GM10248 (cell line): ENCODE data around the gene KLF13.
A peak's percentile ranks its signal among the peaks of the same experiment; 100 is the strongest.

Experiments used
- CTCF ChIA-PET: fragments of 300-600 bp; sonication (Branson Sonifier 250); formaldehyde crosslinking; extraction: SDS; loops from one replicate; lab custom pipeline; 2021; ENCODE audit warnings: antibody characterized with exemption; lab: Yijun Ruan, JAX
- POLR2A ChIA-PET: fragments of 350-650 bp; sonication (Branson Sonifier 250); formaldehyde crosslinking; extraction: SDS; loops from one replicate; lab custom pipeline; 2020; ENCODE audit warnings: antibody characterized with exemption; lab: Yijun Ruan, JAX
- DNase-seq: peaks from one replicate; pipeline ENCODE4 v3.0.0; 2012; ENCODE audit errors: extremely low spot score
- TF ChIP-seq, protein P1 (sequence below): IDR thresholded peaks from 2 replicates; pipeline ENCODE4 v1.5.1; 2012; ENCODE audit warnings: mild to moderate bottlenecking, low read depth; ENCODE audit errors: extremely low read depth, missing control alignments, control extremely low read depth

KLF13 gene

DNA sequence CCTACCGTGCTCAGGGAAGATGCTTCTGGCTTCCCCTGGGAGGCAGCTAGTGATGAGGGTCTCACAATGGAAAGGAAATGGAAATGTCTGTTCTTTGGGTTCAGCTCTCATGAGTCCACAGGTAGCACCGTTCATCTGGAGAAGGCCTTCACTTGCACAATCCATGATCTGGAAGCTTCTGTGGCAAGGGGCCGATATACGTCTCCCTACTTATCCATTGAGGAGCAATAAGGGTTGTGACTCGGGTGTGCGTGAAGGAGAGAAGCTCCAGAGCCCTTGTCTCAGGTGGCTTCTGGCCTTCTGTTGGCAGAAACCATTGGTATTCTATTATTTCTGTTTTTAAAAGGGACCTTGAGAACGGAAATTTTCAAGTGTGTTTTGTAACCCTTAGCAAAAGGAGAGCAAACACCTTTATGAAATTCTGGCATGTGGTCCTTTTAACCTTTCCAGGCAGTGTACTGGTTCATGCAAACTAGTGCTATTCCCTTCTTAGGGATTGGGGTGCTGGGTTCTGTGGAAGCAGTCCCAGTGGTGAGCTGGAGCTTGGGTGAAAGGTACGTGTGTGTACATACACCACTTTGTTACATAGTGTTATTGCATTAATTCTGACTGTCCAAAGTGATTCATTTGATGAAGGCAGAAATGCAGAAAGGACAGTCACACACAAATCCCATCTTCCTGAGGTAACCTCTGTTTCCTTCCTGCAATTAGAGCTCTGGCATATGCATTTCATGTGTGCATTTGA lies 32.5 kb downstream of the KLF13 start:
- CTCF ChIA-PET: interaction anchor here (1.4 to 6.5 kb wide), 4 partner anchors 12 to 144 kb away, joined by 5 to 37 read pairs (median 22); no protein-coding TSS in a partner anchor
- TF ChIP-seq, protein P1, sequence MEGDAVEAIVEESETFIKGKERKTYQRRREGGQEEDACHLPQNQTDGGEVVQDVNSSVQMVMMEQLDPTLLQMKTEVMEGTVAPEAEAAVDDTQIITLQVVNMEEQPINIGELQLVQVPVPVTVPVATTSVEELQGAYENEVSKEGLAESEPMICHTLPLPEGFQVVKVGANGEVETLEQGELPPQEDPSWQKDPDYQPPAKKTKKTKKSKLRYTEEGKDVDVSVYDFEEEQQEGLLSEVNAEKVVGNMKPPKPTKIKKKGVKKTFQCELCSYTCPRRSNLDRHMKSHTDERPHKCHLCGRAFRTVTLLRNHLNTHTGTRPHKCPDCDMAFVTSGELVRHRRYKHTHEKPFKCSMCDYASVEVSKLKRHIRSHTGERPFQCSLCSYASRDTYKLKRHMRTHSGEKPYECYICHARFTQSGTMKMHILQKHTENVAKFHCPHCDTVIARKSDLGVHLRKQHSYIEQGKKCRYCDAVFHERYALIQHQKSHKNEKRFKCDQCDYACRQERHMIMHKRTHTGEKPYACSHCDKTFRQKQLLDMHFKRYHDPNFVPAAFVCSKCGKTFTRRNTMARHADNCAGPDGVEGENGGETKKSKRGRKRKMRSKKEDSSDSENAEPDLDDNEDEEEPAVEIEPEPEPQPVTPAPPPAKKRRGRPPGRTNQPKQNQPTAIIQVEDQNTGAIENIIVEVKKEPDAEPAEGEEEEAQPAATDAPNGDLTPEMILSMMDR: no peak
- POLR2A ChIA-PET: interaction anchor here (0.6 kb wide), 1 partner anchor 129 kb away, joined by 5 read pairs; no protein-coding TSS in a partner anchor
- DNase-seq: no peak

DNA sequence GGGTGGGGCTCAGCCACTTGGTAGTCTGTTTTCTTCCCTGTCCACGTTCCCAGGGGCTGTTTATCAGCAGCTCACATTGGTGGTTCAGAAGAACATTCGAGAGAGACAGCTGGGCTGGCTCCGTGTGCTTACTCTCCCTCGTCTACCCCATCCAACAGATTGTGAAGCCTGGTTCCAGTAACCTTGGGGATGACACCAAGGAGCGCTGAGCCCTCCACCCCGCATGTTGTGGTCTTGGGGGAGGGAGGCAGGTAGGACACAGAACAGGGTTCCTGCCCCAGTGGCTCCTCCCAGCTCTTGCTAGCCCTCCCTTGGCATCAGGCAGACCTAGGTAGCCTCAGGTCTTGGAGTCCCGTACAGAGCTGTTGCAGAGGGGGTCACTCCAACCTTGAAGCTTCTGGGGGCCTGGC lies 33.1 kb downstream of the KLF13 start:
- ChIA-PET POLR2A (interaction anchor here (0.6 kb wide), 1 partner anchor 128 kb away, joined by 5 read pairs; no protein-coding TSS in a partner anchor), CTCF (interaction anchor here (1.1 to 6.5 kb wide), 5 partner anchors 13 to 145 kb away, joined by 3 to 37 read pairs (median 16); no protein-coding TSS in a partner anchor)
- DNase-seq: no peak
- TF ChIP-seq, protein P1: no peak

DNA sequence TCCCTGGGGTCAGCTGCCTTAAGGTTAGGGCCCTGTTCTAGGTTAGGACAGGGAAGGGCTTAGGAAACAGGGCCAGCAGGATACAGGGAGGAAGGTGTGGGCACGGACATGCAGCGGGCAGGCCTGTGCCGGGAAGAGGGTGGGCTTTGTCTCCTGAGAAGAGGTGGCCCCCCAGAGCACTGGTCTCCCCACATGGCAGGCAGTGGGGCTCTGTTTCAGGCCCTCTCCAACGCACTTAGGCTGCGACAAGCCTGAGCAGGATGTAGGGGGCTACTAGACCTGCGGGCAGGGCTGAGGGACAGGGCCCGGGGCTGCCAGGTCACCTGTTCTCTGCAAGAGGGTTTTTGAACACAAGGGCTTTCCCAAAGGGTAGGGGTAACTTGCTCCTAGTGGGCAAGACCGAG lies 33.5 kb downstream of the KLF13 start:
- POLR2A ChIA-PET: no interaction called here
- TF ChIP-seq, protein P1: no peak

DNA sequence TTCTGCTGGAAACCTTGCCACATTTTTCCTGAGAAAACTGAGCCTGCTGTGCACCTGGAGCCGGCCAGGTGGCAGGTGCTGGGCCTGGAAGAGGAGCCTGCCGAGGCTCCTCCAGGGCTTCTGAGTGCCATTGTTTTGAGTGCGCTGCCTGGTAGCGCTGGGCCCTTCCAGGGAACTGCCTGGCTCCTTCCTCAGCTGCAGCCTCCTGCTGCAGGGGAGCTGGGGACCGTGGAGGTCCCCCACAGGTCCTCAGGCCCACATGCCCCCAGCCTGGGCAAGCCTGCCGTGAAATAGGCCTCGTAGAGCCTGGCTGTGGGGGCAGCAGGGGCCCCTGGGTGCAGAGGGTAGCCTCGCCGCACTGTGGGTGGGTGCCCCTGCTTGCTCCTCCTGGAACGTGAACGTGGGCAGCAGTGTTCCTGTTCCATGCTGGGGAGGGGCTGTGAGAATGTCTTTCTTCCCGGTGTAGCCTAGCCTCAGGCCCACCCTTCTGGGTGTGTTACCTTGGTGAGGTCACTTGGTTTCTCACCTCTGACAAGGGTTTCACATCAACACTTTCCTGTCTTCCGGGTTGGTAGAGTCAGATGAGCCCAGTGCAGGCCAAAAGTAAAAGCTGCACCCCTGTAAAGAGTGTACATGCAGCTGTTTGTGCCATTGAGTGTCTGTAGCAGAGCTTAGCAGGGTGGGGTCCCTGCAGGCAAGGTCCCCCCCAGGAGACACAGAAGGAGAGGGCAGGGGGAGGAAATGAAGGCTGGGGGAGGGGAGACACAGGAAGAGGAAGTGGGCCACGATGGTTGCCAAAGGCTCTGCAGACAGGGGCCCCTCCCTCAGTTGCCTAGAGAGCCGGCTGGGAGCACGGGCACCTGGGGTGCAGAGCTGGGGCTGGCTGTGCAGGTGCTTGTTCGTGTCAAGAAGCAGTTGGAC lies 34.5 kb downstream of the KLF13 start:
- TF ChIP-seq, protein P1: no peak
- peak; percentile 79 for DNase-seq
- ChIA-PET CTCF (interaction anchor here (1.1 to 6.5 kb wide), 5 partner anchors 14 to 128 kb away, joined by 3 to 37 read pairs (median 4); no protein-coding TSS in a partner anchor), POLR2A (interaction anchor here (0.6 kb wide), 1 partner anchor 36 kb away, joined by 3 read pairs; no protein-coding TSS in a partner anchor)

More for the DNA sequence above, 33.5 kb downstream of the KLF13 start:
- DNase-seq: no peak
- CTCF ChIA-PET: interaction anchor here (1.1 to 6.5 kb wide), 5 partner anchors 13 to 129 kb away, joined by 3 to 37 read pairs (median 5); no protein-coding TSS in a partner anchor

DNA sequence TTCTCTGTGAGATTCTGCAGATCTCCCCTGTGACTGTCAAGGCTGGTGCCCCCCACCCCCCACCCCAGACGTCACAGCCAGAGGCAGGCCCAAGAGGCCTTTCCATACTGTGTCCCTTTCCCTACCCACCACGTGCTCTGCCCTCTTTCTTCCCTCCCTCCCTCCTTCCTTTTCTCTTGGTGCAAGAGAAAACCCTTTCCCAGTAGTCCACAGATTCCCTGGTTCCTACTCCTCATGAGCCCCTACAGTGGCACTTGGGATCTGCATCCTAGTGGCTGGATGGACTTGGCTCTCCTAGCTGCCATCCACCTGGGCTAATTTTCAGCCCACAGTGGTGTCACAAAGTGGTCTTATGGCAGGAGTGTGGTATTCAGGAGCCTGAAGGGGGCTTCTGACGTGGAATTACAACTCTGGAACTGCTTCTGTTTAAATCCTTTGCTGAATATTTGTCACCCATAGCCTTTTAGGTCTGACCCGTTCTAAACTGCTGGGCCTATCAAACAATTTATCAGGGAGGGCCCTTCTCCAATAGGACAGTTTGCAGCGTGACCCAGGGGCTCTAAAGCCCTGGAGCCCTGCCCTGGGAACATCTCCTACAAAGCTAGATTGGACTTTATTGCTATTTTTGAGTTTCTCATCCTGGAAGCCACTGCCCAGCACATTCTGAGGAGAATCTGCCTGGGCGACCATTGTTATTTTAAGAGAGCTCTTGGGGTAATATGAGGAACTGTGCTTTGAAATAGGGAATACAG lies 35.3 kb downstream of the KLF13 start:
- TF ChIP-seq, protein P1: no peak
- ChIA-PET POLR2A (interaction anchor here (0.6 kb wide), 1 partner anchor 35 kb away, joined by 3 read pairs; no protein-coding TSS in a partner anchor), CTCF (interaction anchor here (1.1 to 6.5 kb wide), 8 partner anchors 15 to 147 kb away, joined by 3 to 43 read pairs (median 6); no protein-coding TSS in a partner anchor)
- DNase-seq: no peak
